Panc1 (cell line): ENCODE results near the gene CYB5RL. TPM values are rescaled to one million over a fixed set of nuclear protein-coding genes. Genes with fewer than 3 reads are reported as not detected.
A peak's percentile ranks its signal among the peaks of the same experiment; 100 is the strongest.
"Not testable (repeated sequence)": the region's sequence is repeated elsewhere in the genome, so short reads cannot be mapped to it uniquely, and the experiment has no call there.

Experiments used
- ATAC-seq: fragments of 200-7000 bp; cut with Tn5 transposase; 2 replicates; pipeline ENCODE4 v1.9.1; 2020; ENCODE audit warnings: mild to moderate bottlenecking, moderate library complexity
- BruUV-seq: library from RNA; stranded (reverse); fragments of 400-500 nt; replicated peaks from 2 replicates; lab custom pipeline; 2021; lab: Mats Ljungman, UMichigan
- CTCF ChIA-PET: fragments of 300-600 bp; sonication (Branson Sonifier 250); formaldehyde crosslinking; loops from one replicate; lab custom pipeline; 2022; ENCODE audit warnings: antibody characterized with exemption; lab: Charles Lee
- POLR2A ChIA-PET: fragments of 300-600 bp; sonication (Branson Sonifier 250); formaldehyde crosslinking; loops from one replicate; lab custom pipeline; 2022; ENCODE audit warnings: antibody characterized with exemption; lab: Charles Lee
- DNase-seq: peaks from one replicate; pipeline ENCODE4 v3.0.0-alpha.2; 2010; ENCODE audit warnings: low read depth, low spot score
- H3K27ac ChIP-seq: 2 replicates; pipeline ENCODE4 v1.5.1; 2011; ENCODE audit warnings: mild to moderate bottlenecking, low read length, inconsistent platforms
- H3K27me3 ChIP-seq: fragments of 200-500 bp; sonication (Bioruptor generic); 2 replicates; pipeline ENCODE4 v1.6.0; 2014; ENCODE audit warnings: low read length, inconsistent platforms; ENCODE audit not compliant: control insufficient read depth, insufficient read depth
- H3K36me3 ChIP-seq: fragments of 200-500 bp; sonication (Bioruptor generic); 2 replicates; pipeline ENCODE4 v1.5.1; 2014; ENCODE audit warnings: inconsistent platforms, mild to moderate bottlenecking, low read length, moderate library complexity; ENCODE audit not compliant: control insufficient read depth, insufficient read depth
- H3K4me1 ChIP-seq: 2 replicates; pipeline ENCODE4 v1.5.1; 2011; ENCODE audit warnings: inconsistent platforms, mild to moderate bottlenecking, low read length, moderate library complexity; ENCODE audit not compliant: control insufficient read depth, insufficient read depth
- H3K4me3 ChIP-seq, 2 experiments: 2 replicates each; pipeline ENCODE4 v1.5.1; 2011 to 2012; ENCODE audit warnings: low read depth in 2 of 2, low read length in 2 of 2, mild to moderate bottlenecking in 2 of 2, inconsistent platforms in 1 of 2, moderate library complexity in 1 of 2
- H3K9me3 ChIP-seq: fragments of 200-500 bp; sonication (Bioruptor generic); 2 replicates; pipeline ENCODE4 v1.5.1; 2014; ENCODE audit warnings: low read depth, mild to moderate bottlenecking, inconsistent platforms, low read length, moderate library complexity; ENCODE audit not compliant: control insufficient read depth, insufficient read depth
- CTCF ChIP-seq: fragments of 450-650 bp; IDR thresholded peaks from 2 replicates; pipeline ENCODE4 v1.5.1; 2017; ENCODE audit warnings: mild to moderate bottlenecking
- POLR2AphosphoS5 ChIP-seq: IDR thresholded peaks from 2 replicates; pipeline ENCODE4 v1.6.1; 2012; ENCODE audit warnings: mild to moderate bottlenecking, low read depth, low read length, moderate library complexity
- REST ChIP-seq, 2 experiments: IDR thresholded peaks; 2 replicates each; pipeline ENCODE4 v1.6.1; 2011 to 2012; ENCODE audit warnings: low read depth in 2 of 2, control low read depth in 1 of 2, low read length in 1 of 2, mild to moderate bottlenecking in 1 of 2, moderate library complexity in 1 of 2; ENCODE audit not compliant: insufficient read depth in 1 of 2
- SIN3A ChIP-seq: IDR thresholded peaks from 2 replicates; pipeline ENCODE4 v1.6.1; 2012; ENCODE audit warnings: low read depth, mild to moderate bottlenecking, low read length, moderate library complexity, borderline replicate concordance; ENCODE audit not compliant: insufficient read depth
- TCF7L2 ChIP-seq: IDR thresholded peaks from 2 replicates; pipeline ENCODE4 v1.6.1; 2011; ENCODE audit warnings: mild to moderate bottlenecking, low read depth, low read length, inconsistent platforms
- in situ Hi-C: cut with HindIII; loops from 2 replicates; pipeline ENCODE4 v1.10.0; 2016; ENCODE audit warnings: low sequenced_read_pairs, low pct_unique_long_range_greater_than_20kb
- intact Hi-C: fragments of 100-400 bp; cut with micrococcal nuclease; formaldehyde crosslinking; loops from one replicate; pipeline ENCODE4 v1.10.0; 2022; ENCODE audit not compliant: unreplicated experiment
- total RNA-seq: library from RNA; stranded (reverse); gene quantifications from one replicate; pipeline ENCODE4 v1.2.1, GENCODE V29; 2021; ENCODE audit not compliant: unreplicated experiment

CYB5RL gene
- total RNA-seq, 1 experiment from 2014 or later: 19.4 TPM

GRCh38 chr1:54167422-54168139, 32.2 kb downstream of the CYB5RL start:
- ChIA-PET CTCF (interaction anchor here (0.6 kb wide), 1 partner anchor 555 kb away, joined by 3 read pairs; no protein-coding TSS in a partner anchor), POLR2A (no interaction called here)
- Histone ChIP-seq H3K4me3 (no peak overlapping the region), H3K27me3 (no peaks in the 10 kb centered on the region), H3K36me3 (no peaks in the 10 kb centered on the region), H3K4me1 (no peaks in the 10 kb centered on the region), H3K9me3 (no peaks in the 10 kb centered on the region), H3K27ac (no peak overlapping the region)
- intact Hi-C loops: no loop called here
- in situ Hi-C loops: no loop called here
- no TSS peak for BruUV-seq
- ATAC-seq (peak; percentile 42; the same call in 1 of the 2 replicates), DNase-seq (no peak)
- TF ChIP-seq POLR2AphosphoS5 (no peak), SIN3A (no peak), REST (IDR thresholded peaks at IDR 0.05; ENCODE audit: insufficient read depth in 1 of 2, low read depth in 2 of 2, low read length in 1 of 2) (no peak)

- POLR2A ChIA-PET, intact Hi-C loops: not testable (repeated sequence)
Observed at GRCh38 chr1:54166357-54166756, 33.5 kb downstream of the CYB5RL start.

GRCh38 chr1:54165146-54165545, 34.7 kb downstream of the CYB5RL start:
- DNase-seq (no peak), ATAC-seq (no peak)
- ChIA-PET POLR2A (no interaction called here), CTCF (no interaction called here)
- Histone ChIP-seq H3K27me3 (no peaks in the 10 kb centered on the region), H3K4me1 (no peaks in the 10 kb centered on the region), H3K36me3 (no peaks in the 10 kb centered on the region), H3K4me3 (no peak overlapping the region), H3K9me3 (no peaks in the 10 kb centered on the region), H3K27ac (no peak overlapping the region)
- BruUV-seq: no TSS peak
- intact Hi-C loops: no loop called here
- TF ChIP-seq SIN3A: no peak
- TF ChIP-seq REST (IDR thresholded peaks at IDR 0.05; ENCODE audit: insufficient read depth in 1 of 2, low read depth in 2 of 2, low read length in 1 of 2): no peak
- no peak for TF ChIP-seq TCF7L2
- no peak for TF ChIP-seq CTCF
- TF ChIP-seq POLR2AphosphoS5: no peak
- in situ Hi-C loops: no loop called here

More at GRCh38 chr1:54166357-54166756, 33.5 kb downstream of the CYB5RL start:
- H3K27me3 ChIP-seq, H3K4me3 ChIP-seq, H3K27ac ChIP-seq, CTCF ChIA-PET, DNase-seq, H3K4me1 ChIP-seq, H3K36me3 ChIP-seq, BruUV-seq, ATAC-seq, H3K9me3 ChIP-seq, in situ Hi-C loops: not testable (repeated sequence)
